Endothelial cell of hepatic sinusoid (primary cell): ENCODE results near the gene TEKTIP1.
"Not testable (repeated sequence)": the region's sequence is repeated elsewhere in the genome, so short reads cannot be mapped to it uniquely, and the experiment has no call there.

Source experiments
- in situ Hi-C: cut with HindIII; loops from 2 replicates; pipeline ENCODE4 v1.10.0; 2017; ENCODE audit warnings: low sequenced_read_pairs

The TEKTIP1 gene

DNA sequence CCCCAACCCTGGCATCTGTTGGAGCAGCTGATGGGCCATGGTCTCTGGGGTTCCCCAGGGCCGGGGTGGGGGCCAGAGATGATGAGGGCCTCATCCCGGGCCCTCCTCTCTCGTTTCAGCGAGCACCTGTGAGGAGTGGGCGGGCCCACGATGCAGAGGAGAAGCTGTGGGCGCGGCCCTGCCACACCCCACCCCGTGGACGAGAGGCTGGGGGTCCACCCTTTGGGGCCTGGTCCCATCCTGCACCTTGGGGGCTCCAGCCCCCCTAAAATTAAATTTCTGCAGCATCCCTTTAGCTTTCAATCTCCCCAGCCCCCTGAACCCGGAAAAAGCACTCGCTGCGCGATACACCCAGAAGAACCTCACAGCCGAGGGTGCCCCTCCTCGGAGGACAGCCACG lies 39.4 kb downstream of the TEKTIP1 start:
- in situ Hi-C loops = loop anchor here (5.0 kb wide), 3 partner anchors 41 to 74 kb away; partner anchors contain the start of gene TEKTIP1

DNA sequence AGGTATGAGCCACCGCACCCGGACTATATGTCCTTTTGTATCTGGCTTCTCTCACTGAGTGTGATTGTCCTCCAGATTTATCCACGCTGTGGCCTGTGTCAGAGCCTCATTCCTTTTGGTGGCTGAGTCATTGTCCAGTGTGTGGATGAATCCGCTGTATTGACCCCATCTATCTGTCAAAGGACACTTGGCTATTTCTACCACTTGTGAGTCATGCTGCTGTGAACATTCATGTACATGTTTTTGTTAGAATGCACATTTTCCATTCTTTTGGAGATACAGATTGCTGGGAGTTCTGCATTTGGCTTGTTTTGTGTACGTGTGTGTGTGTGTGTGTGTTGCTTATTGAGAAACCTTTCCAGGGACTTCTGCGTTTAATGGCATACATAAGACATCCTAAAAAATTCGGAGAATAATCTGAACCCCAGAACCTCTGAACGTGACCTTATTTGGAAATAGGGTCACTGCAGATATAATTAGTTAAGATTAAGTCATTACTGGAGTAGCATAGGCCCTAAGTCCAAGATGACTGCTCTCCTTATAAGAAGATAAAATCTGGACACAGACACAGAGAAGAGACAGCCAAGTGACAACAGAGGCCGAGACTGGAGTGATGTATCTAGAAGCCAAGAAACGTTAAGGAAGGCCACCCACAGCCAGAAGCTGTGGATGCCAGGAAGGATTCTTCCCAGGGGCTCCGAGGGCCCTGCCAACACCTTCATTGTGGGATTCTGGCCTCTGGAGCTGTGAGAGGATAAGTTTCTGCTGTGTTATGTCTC lies 41.4 kb downstream of the TEKTIP1 start:
- in situ Hi-C loops = no loop called here

DNA sequence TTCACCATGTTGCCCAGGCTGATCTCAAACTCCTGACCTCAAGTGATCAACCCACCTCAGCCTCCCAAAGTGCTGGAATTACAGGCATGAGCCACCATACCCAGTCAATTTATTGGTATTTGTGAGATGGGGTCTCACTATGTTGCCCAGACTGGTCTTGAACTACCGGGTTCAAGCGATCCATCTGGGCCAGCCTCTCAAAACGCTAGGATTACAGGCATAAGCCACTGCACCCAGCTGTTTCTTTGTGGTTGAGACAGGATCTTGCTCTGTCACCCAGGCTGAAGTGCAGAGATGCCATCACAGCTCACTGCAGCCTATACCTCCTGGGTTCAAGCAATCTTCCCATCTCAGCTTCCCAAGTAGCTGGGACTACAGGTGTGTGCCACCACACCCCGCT lies 42.8 kb downstream of the TEKTIP1 start:
- in situ Hi-C loops = not testable (repeated sequence)

DNA sequence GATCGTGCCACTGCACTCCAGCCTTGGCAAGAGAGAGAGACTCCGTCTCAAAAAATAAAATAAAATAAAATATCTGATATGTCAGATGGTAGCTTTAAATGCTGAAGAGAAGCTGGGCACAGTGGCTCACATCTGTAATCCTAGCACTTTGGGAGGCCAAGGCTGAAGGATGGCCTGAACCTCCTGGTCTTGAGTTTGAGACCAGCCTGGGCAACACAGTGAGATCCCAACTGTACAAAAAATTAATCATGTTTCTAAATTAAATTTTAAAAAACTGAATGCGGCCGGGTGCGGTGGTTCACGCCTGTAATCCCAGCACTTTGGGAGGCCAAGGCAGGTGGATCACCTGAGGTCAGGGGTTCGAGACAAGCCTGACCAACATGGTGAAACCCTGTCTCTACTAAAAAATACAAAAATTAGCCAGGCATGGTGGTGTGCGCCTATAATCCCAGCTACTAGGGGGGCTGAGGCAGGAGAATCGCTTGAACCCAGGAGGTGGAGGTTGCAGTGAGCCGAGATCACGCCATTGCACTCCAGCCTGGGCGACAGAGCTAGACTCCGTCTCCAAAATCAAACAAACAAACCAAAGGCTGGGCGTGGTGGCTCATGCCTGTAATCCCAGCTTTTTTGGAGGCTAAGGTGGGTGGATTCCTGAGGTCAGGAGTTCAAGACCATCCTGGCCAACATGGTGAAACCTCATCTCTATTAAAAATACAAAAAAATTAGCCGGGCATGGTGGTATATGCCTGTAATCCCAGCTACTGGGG lies 45.2 kb downstream of the TEKTIP1 start:
- in situ Hi-C loops = not testable (repeated sequence)

DNA sequence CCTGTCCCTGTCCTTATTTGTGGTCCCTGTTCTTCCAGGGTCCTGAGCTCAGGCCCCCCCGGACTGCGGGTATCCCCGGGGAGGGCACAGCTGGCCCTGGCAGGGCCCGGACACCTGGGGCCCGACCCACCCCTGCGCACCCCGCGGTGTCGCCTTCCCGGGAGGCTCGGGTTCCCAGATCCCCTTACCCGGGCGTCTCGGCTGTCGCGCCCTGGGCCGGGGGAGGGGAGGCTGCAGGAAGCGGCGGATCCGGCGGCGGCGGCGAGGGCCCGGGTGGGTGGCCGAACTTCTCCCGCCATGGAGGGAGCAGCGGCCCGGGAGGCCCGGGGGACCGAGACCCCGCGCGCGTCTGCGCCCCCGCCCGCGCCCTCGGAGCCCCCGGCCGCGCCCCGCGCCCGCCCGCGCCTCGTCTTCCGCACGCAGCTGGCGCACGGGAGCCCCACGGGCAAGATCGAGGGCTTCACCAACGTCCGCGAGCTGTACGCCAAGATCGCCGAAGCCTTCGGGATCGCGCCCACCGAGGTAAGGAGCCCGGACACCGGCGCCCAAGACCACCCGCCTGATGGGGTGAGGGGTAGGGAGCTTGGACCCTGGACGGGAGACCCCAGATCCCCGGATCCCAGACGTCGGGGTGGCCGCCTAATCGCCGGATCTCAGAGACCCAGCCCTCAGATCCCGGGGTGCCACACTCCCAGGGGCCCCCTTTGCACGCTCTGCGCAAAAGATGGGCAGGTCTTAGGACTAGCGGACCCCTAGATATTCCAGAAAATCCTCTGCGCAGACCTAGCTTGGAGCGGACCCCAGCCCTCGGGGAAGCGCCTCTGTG lies 46.5 kb downstream of the TEKTIP1 start, which contains the start of gene GIPC3:
Gene GIPC3 (plus strand): TSS at position 178 of the 826 bp plus-strand sequence. CDS start 120 bp downstream, at position 298.
- in situ Hi-C loops = no loop called here

DNA sequence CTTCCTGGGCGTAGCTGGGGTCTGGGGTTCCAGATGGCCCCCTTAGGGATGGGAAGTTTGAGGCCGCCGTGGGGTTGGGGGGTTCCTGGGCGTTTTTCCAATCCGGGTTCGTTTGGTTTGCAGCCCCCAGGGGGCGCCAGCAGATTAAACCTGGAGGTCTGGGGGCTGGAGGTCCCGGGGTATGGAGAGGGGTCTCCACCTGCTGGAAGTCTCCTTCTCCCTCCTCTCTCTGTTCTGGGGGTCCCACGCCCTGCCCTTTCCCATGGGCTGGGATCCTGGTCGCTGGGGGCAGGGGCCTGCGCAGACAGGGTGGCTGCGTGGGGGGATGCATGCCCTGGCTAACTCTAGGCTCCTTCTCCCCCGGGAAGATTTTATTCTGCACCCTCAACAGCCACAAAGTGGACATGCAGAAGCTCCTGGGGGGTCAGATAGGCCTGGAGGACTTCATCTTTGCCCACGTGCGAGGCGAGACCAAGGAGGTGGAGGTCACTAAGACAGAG lies 47.2 kb downstream of the TEKTIP1 start:
- in situ Hi-C loops = no loop called here

DNA sequence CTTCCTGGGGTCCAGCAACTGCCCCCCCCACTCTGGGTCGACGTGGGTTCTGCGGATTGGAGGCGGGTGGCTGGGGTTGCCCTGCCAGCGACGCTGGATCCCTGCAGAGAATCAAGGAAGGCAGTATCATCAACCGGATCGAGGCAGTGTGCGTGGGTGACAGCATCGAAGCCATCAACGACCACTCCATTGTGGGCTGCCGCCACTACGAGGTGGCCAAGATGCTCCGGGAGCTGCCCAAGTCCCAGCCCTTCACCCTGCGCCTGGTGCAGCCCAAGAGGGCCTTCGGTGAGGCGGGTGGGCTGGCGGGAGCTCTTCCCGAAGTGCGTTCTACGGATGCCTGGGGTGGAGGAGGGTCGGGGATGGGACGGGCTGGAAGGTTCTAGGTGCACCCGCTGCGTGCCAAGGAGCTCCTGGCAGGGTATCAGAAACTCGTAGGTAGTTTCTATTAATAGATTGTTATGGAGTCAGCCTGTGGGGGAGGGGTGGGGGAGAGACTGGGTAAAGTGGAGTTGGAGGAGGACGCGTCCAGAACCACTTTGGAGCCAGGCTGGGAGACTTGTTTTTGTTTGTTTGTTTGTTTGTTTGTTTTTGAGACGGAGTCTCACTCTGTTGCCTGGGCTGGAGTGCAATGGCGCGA lies 47.9 kb downstream of the TEKTIP1 start:
- in situ Hi-C loops = no loop called here

DNA sequence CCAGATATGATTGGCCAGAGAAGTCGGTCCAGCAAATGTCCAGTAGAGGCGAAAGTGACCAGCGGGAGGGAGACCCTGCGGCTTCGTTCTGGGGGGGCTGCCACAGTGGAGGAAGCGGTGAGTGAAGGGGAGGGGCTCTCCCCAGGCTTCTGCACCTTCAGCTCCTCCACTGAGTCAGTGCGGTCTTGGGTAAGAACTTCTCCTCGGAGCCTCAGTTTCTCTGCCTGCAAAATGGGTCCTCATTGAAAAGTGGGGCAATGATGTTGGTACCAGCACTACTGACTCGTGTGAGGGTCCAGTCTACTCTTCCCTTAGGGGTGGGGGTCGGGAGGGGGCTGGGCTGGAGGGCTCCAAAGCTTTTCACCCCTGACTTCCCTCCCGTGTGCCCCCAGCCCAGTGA lies 50.5 kb downstream of the TEKTIP1 start:
- in situ Hi-C loops = no loop called here

DNA sequence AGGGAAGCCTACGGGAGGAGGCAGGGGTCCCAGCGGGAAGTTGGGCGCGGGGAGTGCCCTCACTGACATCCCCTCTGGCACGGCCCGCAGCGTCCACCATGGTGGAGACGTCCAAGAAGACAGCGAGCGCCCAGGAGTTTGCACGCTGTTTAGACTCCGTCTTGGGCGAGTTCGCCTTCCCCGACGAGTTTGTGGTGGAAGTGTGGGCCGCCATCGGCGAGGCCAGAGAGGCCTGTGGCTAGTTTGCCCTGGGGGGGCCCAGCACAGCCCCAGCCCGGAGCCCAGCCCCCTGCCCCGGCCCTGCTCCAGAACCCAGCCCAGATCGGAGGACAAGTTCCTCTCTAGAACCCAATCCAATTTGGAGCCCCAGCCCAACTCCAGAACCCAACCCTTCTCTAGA lies 51.0 kb downstream of the TEKTIP1 start:
- in situ Hi-C loops = no loop called here

DNA sequence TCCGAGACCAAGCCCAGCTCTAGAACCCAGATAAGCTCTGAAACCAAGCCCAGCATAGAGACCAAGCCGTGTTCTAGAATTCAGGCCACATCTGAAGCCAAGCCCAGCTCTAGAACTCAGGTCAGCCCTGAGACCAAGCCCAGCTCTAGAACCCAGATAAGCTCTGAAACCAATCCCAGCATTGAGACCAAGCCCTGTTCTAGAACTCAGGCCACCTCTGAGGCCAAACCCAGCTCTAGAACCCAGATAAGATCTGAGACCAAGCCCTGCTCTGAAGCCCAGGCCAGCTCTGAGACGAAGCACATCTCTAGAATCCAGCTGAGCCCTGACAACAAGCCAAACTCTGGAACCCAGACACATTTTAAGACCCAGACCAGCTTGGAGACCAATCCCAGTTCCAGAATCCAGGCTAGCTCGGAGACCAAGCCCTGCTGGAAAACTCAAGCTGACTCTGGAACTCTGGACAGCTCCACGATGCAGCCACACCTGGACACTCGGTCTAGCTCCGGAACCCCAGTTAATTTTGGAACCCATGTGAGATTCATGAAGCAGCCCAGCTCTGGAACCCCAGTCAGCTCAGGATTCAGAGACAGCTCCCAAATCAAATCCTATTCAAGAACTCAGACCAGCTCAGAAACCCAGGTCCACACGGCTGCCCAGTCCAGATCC lies 52.2 kb downstream of the TEKTIP1 start:
- in situ Hi-C loops = no loop called here

DNA sequence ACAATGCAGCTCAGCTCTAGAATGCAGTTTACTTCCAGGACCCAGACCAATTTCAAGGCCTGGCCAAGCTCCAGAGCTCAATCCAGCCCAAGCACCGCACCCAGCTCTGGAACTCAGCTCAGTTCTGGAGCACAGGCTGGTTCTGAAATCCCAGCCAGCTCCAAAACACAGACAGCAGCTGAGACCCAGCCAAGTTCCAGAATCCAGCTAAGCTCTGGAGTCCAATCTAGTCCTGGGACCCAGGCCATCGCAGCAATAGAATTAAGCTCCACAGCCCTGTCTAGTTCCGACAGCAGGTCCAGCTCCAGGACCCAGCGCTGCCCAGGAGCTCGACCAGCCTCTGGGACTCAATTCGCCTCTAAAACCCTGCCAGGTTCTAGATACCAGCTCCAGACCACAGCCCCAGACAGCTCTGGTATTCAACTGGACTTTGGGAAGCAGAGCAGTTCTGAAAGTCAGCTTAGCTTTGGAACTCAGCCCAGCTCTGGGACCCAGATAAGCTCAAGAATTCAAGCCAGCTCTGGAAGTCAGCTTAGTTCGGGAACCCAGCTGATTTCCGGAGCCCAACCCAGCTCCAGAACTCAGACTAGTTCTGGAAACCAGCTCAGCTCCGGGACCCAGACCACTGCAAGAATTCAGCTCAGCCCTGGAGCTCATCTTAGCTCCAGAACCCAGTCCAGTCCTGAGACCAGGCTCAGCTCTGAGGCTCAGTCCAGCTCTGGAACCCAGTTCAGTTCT lies 53.1 kb downstream of the TEKTIP1 start:
- in situ Hi-C loops = no loop called here

DNA sequence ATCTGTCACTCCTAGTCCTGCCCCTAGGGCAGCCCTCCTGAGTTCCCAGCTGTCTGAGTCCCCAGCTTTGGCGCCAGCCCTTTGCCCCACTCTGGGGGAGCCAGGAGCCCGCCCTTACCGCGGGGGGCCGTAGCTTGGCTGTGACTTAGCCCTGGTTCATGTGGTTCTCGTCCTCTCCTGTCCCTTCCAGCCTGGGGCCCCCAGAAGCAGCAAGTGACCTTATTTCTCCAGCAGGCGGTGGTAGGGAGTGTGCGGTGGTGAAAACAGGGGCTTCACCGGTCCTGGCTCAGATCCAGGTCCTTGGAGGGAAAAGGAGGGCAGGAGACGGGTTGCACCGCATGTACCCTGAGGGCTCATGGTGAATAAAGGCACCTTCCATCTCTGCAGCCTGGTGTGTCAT lies 54.2 kb downstream of the TEKTIP1 start:
- in situ Hi-C loops = no loop called here
